K562 (cell line): ENCODE data around the gene DTX3. TPM values are rescaled to one million over a fixed set of nuclear protein-coding genes. Genes with fewer than 3 reads are reported as not detected.
A peak's percentile ranks its signal among the peaks of the same experiment; 100 is the strongest.

Source experiments
- ATAC-seq: fragments of 200-7000 bp; cut with Tn5 transposase; 3 replicates; pipeline ENCODE4 v1.9.1; 2020; ENCODE audit warnings: moderate library complexity
- BruUV-seq: library from RNA; stranded (reverse); fragments of 400-500 nt; replicated peaks from 2 replicates; lab custom pipeline; 2021; lab: Mats Ljungman, UMichigan
- CTCF ChIA-PET: fragments of 300-600 bp; formaldehyde crosslinking; extraction: SDS; loops from one replicate; lab custom pipeline; 2021; ENCODE audit warnings: low intra/inter-chr PET ratio; lab: Yijun Ruan, JAX
- POLR2A ChIA-PET: fragments of 300-600, 350-650 bp; sonication (Branson Sonifier 250); formaldehyde crosslinking; extraction: SDS; loops from one replicate; lab custom pipeline; 2021; ENCODE audit warnings: antibody characterized with exemption, inconsistent platforms; lab: Yijun Ruan, JAX
- DNase-seq, 4 experiments: peaks; one replicate each; pipeline versions ENCODE4 v3.0.0 to v3.0.0-alpha.2; 2011 to 2018; ENCODE audit warnings: low spot score in 3 of 4, mixed read lengths in 3 of 4; ENCODE audit errors: extremely low read depth in 1 of 4
- FAIRE-seq: peaks from 2 replicates; lab custom pipeline; 2011; peaks lifted over from hg19 to GRCh38; lab: Jason Lieb, UNC
- H2AFZ ChIP-seq: 2 replicates; pipeline ENCODE4 v1.6.0; 2011; ENCODE audit warnings: low read depth, low read length, control low read depth, inconsistent platforms
- H3K27ac ChIP-seq: fragments of 200-600 bp; 3 replicates; pipeline ENCODE4 v1.8.0; 2011; ENCODE audit warnings: low read depth, mild to moderate bottlenecking, control low read depth, inconsistent platforms, low read length, moderate library complexity, mixed read lengths; ENCODE audit errors: extremely low read depth
- H3K27me3 ChIP-seq, 2 experiments: fragments of 300-600 bp in 1 of 2; 2 replicates in 1 of 2; 3 replicates in 1 of 2; pipeline versions ENCODE4 v1.6.0 to v1.8.0; 2011; ENCODE audit warnings: inconsistent platforms in 2 of 2, low read length in 2 of 2, mild to moderate bottlenecking in 1 of 2, mixed read lengths in 1 of 2, moderate library complexity in 1 of 2; ENCODE audit not compliant: control insufficient read depth in 2 of 2, insufficient read depth in 2 of 2
- H3K36me3 ChIP-seq: fragments of 300-600 bp; 3 replicates; pipeline ENCODE4 v1.8.0; 2011; ENCODE audit warnings: mild to moderate bottlenecking, low read length, inconsistent platforms; ENCODE audit not compliant: control insufficient read depth, insufficient read depth
- H3K4me1 ChIP-seq, 2 experiments: fragments of 200-600 bp in 1 of 2; replicated peaks in 1 of 2; 2 replicates in 1 of 2; 3 replicates in 1 of 2; pipeline versions ENCODE4 v1.5.1 to v1.8.0; 2011; ENCODE audit warnings: inconsistent platforms in 2 of 2, low read length in 2 of 2, mild to moderate bottlenecking in 1 of 2, mixed read lengths in 1 of 2, moderate library complexity in 1 of 2; ENCODE audit not compliant: control insufficient read depth in 2 of 2, insufficient read depth in 2 of 2
- H3K4me2 ChIP-seq: 2 replicates; pipeline ENCODE4 v1.6.1; 2011; ENCODE audit warnings: low read length, control low read depth, inconsistent platforms, mixed read lengths; ENCODE audit not compliant: insufficient read depth
- H3K4me3 ChIP-seq: fragments of 200-600 bp; sonication (generic), shearing (Covaris generic); 2 replicates; pipeline ENCODE4 v1.5.1; 2016; ENCODE audit warnings: control low read depth, inconsistent platforms
- H3K79me2 ChIP-seq: fragments of 200-600 bp; 3 replicates; pipeline ENCODE4 v1.8.0; 2011; ENCODE audit warnings: low read length, inconsistent platforms; ENCODE audit not compliant: control insufficient read depth, insufficient read depth
- H3K9ac ChIP-seq, 2 experiments: 2 replicates each; pipeline versions ENCODE4 v1.6.0 to v1.6.1; 2011; ENCODE audit warnings: low read depth in 2 of 2, low read length in 2 of 2, control low read depth in 1 of 2, inconsistent platforms in 1 of 2, mild to moderate bottlenecking in 1 of 2, mixed read lengths in 1 of 2; ENCODE audit not compliant: insufficient read depth in 1 of 2
- H3K9me1 ChIP-seq: one replicate; pipeline ENCODE4 v1.6.0; 2011; ENCODE audit warnings: inconsistent platforms, mild to moderate bottlenecking, low read length, moderate library complexity; ENCODE audit not compliant: control insufficient read depth, insufficient read depth
- H3K9me3 ChIP-seq: replicated peaks from 2 replicates; pipeline ENCODE4 v1.5.1; 2011; ENCODE audit warnings: low read depth, low read length, inconsistent platforms; ENCODE audit not compliant: control insufficient read depth, insufficient read depth
- H4K20me1 ChIP-seq: replicated peaks from 2 replicates; pipeline ENCODE4 v1.6.1; 2011; ENCODE audit warnings: low read length, inconsistent platforms, mixed read lengths; ENCODE audit not compliant: control insufficient read depth, insufficient read depth
- ARID1B ChIP-seq: fragments of 450-650 bp; IDR thresholded peaks from 2 replicates; pipeline ENCODE4 v1.6.1; 2016; ENCODE audit warnings: antibody characterized with exemption, mild to moderate bottlenecking, inconsistent platforms
- LEF1 ChIP-seq: fragments of 450-650 bp; IDR thresholded peaks from 2 replicates; pipeline ENCODE4 v1.6.1; 2016; ENCODE audit warnings: mild to moderate bottlenecking
- NRF1 ChIP-seq, 2 experiments: fragments of 450-650 bp; IDR thresholded peaks in 1 of 2; conservative IDR thresholded peaks in 1 of 2; 2 replicates each; pipeline ENCODE4 v1.6.1; 2014; ENCODE audit warnings: mild to moderate bottlenecking in 2 of 2
- RCOR1 ChIP-seq, 2 experiments: IDR thresholded peaks; 2 replicates each; pipeline ENCODE4 v1.6.1; 2012; ENCODE audit warnings: low read depth in 2 of 2, low read length in 2 of 2, borderline replicate concordance in 1 of 2, improper control_type of control experiment in 1 of 2
- ZKSCAN8 ChIP-seq: fragments of 200-800 bp; sonication (Bioruptor generic); IDR thresholded peaks from 2 replicates; pipeline ENCODE4 v1.6.1; 2016; ENCODE audit warnings: missing genetic modification characterization, missing compliant biosample characterization
- ZNF253 ChIP-seq: fragments of 250-450 bp; sonication (Bioruptor Pico); conservative IDR thresholded peaks from 2 replicates; pipeline ENCODE4 v1.6.1; 2021; ENCODE audit warnings: mild to moderate bottlenecking
- ZNF384 ChIP-seq: IDR thresholded peaks from 2 replicates; pipeline ENCODE4 v1.6.1; 2012; ENCODE audit warnings: low read depth, low read length, improper control_type of control experiment
- WGBS: fragments of 100-300 bp; shearing (Covaris generic); methylation state at CpG from one replicate; pipeline ENCODE4 v1.1.6; 2016; ENCODE audit warnings: low coverage, mixed read lengths; ENCODE audit not compliant: insufficient coverage; ENCODE audit errors: missing lambda C conversion rate; 5-methylcytosine and 5-hydroxymethylcytosine counted together
- in situ Hi-C: fragments of 300-500 bp; cut with MboI; formaldehyde crosslinking; loops from 4 replicates; pipeline ENCODE4 v1.15.0; 2018; ENCODE audit warnings: inconsistent platforms, mixed read lengths
- intact Hi-C: fragments of 100-400 bp; cut with micrococcal nuclease; formaldehyde crosslinking; loops from 2 replicates; pipeline ENCODE4 v1.14.2; 2022
- polyA plus RNA-seq, 8 experiments: library from polyadenylated mRNA; depleted of rRNA in 4 of 8; stranded (reverse) in 5 of 8; unstranded in 3 of 8; fragments of >200 nt; fragmentation: Nextera tagmentation in 2 of 8; fragmentation: Illumina TruSeq in 1 of 8; extraction: Ambion mirVana in 2 of 8; extraction: Trizol in 1 of 8; gene quantifications; 2 replicates each; pipeline versions ENCODE4 v1.2.1 to v1.2.3, GENCODE V29; 2011 to 2014; ENCODE audit warnings: inconsistent platforms in 1 of 8, missing spikeins in 1 of 8
- total RNA-seq, 7 experiments: library from RNA; depleted of rRNA in 6 of 7; stranded (reverse); fragments of >200 nt in 6 of 7; fragmentation: Illumina TruSeq in 2 of 7; extraction: Trizol in 2 of 7; gene quantifications; 2 replicates each; pipeline versions ENCODE4 v1.2.1 to v1.2.3, GENCODE V29; 2011 to 2021; ENCODE audit warnings: low replicate concordance in 1 of 7

The DTX3 gene
- total and polyA plus RNA-seq, 9 of the 15 experiments (the other 6 are each of a cell fraction or from before 2014, with no cell fraction given) = 0.03 to 0.09 (median 0.06) TPM; not detected in 6

DNA sequence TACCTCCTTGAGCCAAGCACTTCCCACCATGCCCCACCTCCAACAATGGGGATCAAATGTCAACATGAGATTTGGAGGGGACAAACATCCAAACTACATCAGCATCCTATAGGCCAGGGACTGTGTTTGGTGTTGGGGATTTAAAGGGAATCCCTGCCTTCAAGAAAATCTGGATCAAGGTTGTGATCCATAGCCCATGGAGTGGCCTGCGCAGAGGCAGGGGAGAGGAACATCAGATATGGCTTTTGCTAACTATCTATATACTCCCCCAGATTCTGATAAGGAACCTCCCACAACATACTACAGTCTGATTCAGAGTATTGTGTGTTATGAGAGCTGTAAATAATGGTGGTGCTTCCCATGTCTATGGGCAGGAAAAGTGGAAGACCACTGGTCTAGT, 49.7 kb upstream of the DTX3 start:
- FAIRE-seq = no peak
- ChIA-PET CTCF (no interaction called here), POLR2A (interaction anchor here (0.7 to 4.2 kb wide), 4 partner anchors 9 to 84 kb away, joined by 3 to 38 read pairs (median 4); partner anchors contain the start of gene DDIT3)
- Histone ChIP-seq H4K20me1 (no peaks in the 10 kb centered on the region), H3K79me2 (peaks cover 68% of the 10 kb centered on the region), H3K9ac (no peak overlapping the region; a peak in 1 of 4 replicates), H3K4me1 (peaks cover 45 to 53% of the 10 kb centered on the region in 2 experiments), H3K4me2 (no peak overlapping the region), H3K27me3 (no peaks in the 10 kb centered on the region), H3K9me1 (no peaks in the 10 kb centered on the region), H3K9me3 (no peaks in the 10 kb centered on the region), H3K27ac (no peak overlapping the region), H2AFZ (no peak overlapping the region)
- intact Hi-C loops (no loop called here), in situ Hi-C loops (no loop called here)
- no TSS peak for BruUV-seq
- no peak for DNase-seq
- 13% methylated on average over 1 of the region's 1 CpG for WGBS
- 0 out of 4 replicates have a peak, but pooled peaks of 1 of the 2 experiments have one; percentile 41 for TF ChIP-seq RCOR1 (IDR thresholded peaks at IDR 0.05; ENCODE audit: borderline replicate concordance in 1 of 2, low read depth in 2 of 2, low read length in 2 of 2)
- TF ChIP-seq ZNF384 = no peak
- TF ChIP-seq ZKSCAN8 (CRISPR knock-in tag) = no peak
- TF ChIP-seq ZNF253 (CRISPR knock-in tag) = no peak
- peak; percentile 51 to 53 for TF ChIP-seq NRF1 (conservative IDR thresholded peaks at IDR 0.05 in 1 of 2, IDR thresholded peaks at IDR 0.05 in 1 of 2)
- TF ChIP-seq LEF1 = no peak
- TF ChIP-seq ARID1B = 0 out of 2 replicates have a peak, but pooled peaks have one; percentile 32
- TF ChIP-seq, all 486 proteins: peak for 3
- Histone ChIP-seq H3K36me3 (peaks cover 17% of the 10 kb centered on the region), H3K4me3 (no peak overlapping the region)
- no peak for ATAC-seq
